Measurements from ENCODE around the gene PLEKHA4.

- TF ChIP-seq CTCF (IDR thresholded peaks at IDR 0.05) (no peak), POLR2A (IDR thresholded peaks at IDR 0.05) (no peak)
These were observed 13.6 kb upstream of the PLEKHA4 start for GRCh38 chr19:48881741-48882657.
